ENCODE measurements around the gene UBE2G2.

DNA sequence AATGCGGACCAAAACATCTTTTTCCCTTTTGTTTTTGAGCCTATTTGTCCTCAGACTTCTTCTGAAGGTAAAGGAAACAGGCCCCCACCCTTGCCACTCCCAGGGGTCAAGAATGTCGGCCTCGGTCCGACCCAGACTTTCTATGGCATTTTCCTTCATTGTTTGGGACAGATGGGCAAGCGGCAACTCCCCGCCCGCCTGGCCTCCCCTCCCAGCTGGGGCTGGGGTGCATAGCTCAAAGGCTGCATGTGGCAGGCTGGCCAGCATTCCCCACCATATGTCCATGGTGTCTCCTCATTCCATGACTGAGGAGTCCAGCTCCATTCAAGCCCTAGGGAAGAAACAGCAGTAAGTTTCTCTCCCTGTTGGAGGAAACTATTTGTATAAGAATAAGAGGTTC is 60.9 kb downstream of the UBE2G2 start:
- TF ChIP-seq, protein P1, sequence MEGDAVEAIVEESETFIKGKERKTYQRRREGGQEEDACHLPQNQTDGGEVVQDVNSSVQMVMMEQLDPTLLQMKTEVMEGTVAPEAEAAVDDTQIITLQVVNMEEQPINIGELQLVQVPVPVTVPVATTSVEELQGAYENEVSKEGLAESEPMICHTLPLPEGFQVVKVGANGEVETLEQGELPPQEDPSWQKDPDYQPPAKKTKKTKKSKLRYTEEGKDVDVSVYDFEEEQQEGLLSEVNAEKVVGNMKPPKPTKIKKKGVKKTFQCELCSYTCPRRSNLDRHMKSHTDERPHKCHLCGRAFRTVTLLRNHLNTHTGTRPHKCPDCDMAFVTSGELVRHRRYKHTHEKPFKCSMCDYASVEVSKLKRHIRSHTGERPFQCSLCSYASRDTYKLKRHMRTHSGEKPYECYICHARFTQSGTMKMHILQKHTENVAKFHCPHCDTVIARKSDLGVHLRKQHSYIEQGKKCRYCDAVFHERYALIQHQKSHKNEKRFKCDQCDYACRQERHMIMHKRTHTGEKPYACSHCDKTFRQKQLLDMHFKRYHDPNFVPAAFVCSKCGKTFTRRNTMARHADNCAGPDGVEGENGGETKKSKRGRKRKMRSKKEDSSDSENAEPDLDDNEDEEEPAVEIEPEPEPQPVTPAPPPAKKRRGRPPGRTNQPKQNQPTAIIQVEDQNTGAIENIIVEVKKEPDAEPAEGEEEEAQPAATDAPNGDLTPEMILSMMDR (IDR thresholded peaks at IDR 0.05; ENCODE audit: poor library complexity): no peak
- TF ChIP-seq EZH2 (IDR thresholded peaks at IDR 0.05; ENCODE audit: borderline replicate concordance) (no peak), EZH2phosphoT487 (IDR thresholded peaks at IDR 0.05; ENCODE audit: low read depth, severe bottlenecking, unreplicated experiment) (no peak)
